Chondrocyte (in vitro differentiated cells): ENCODE data around the gene AKAP1. TPM values are rescaled to one million over a fixed set of nuclear protein-coding genes. Genes with fewer than 3 reads are reported as not detected.

Experiments
- DNase-seq: peaks from one replicate; pipeline ENCODE4 v3.0.0; 2021; ENCODE audit warnings: mixed read lengths, low spot score
- H3K27ac Mint-ChIP-seq: one replicate; pipeline ENCODE4 v1.8.0; 2021; ENCODE audit warnings: mild to moderate bottlenecking, moderate library complexity, mixed read lengths; ENCODE audit not compliant: unreplicated experiment
- H3K27me3 Mint-ChIP-seq: 2 replicates; pipeline ENCODE4 v1.8.0; 2021; ENCODE audit warnings: low read depth, mixed read lengths
- H3K36me3 Mint-ChIP-seq: 2 replicates; pipeline ENCODE4 v1.8.0; 2021; ENCODE audit warnings: low read depth, mixed read lengths
- H3K4me1 Mint-ChIP-seq: 2 replicates; pipeline ENCODE4 v1.8.0; 2021; ENCODE audit warnings: low read depth, mild to moderate bottlenecking, mixed read lengths
- H3K4me3 Mint-ChIP-seq: one replicate; pipeline ENCODE4 v1.8.0; 2021; ENCODE audit warnings: mild to moderate bottlenecking, moderate library complexity, mixed read lengths; ENCODE audit not compliant: unreplicated experiment
- H3K9me3 Mint-ChIP-seq: 2 replicates; pipeline ENCODE4 v1.8.0; 2021; ENCODE audit warnings: low read depth, mixed read lengths
- CTCF ChIP-seq: fragments of 200-600 bp; sonication (generic); IDR thresholded peaks from 2 replicates; pipeline ENCODE4 v1.5.0; 2021; ENCODE audit warnings: antibody characterized with exemption, mild to moderate bottlenecking, moderate library complexity
- total RNA-seq: library from RNA; stranded (reverse); gene quantifications from 3 replicates; pipeline ENCODE4 v1.2.1, GENCODE V29; 2021

The AKAP1 gene
- total RNA-seq, 1 donor from 2014 or later = 14.8 TPM

- Mint-ChIP-seq H3K4me1 (no peaks in the 10 kb centered on the region), H3K9me3 (no peaks in the 10 kb centered on the region), H3K36me3 (no peaks in the 10 kb centered on the region), H3K27me3 (peaks cover 12% of the 10 kb centered on the region), H3K27ac (no peak overlapping the region), H3K4me3 (no peak overlapping the region)
- no peak for TF ChIP-seq CTCF
- DNase-seq = no peak
Measured at GRCh38 chr17:57048096-57048495, 37.0 kb upstream of the AKAP1 start.

- TF ChIP-seq CTCF = no peak
- DNase-seq = no peak
- Mint-ChIP-seq H3K4me1 (no peaks in the 10 kb centered on the region), H3K27me3 (peaks cover 7% of the 10 kb centered on the region), H3K4me3 (no peak overlapping the region), H3K9me3 (no peaks in the 10 kb centered on the region), H3K27ac (no peak overlapping the region), H3K36me3 (no peaks in the 10 kb centered on the region)
Measured at GRCh38 chr17:57050306-57050705, 34.7 kb upstream of the AKAP1 start.

- H3K4me3 Mint-ChIP-seq = no peak overlapping the region
- peaks cover 7% of the 10 kb centered on the region for H3K27me3 Mint-ChIP-seq
- no peaks in the 10 kb centered on the region for H3K4me1 Mint-ChIP-seq
- no peak for TF ChIP-seq CTCF
- no peak overlapping the region for H3K27ac Mint-ChIP-seq
- no peaks in the 10 kb centered on the region for H3K9me3 Mint-ChIP-seq
- no peaks in the 10 kb centered on the region for H3K36me3 Mint-ChIP-seq
- DNase-seq = no peak
Measured at GRCh38 chr17:57051886-57052361, 33.1 kb upstream of the AKAP1 start.

- Mint-ChIP-seq H3K4me1 (no peaks in the 10 kb centered on the region), H3K4me3 (no peak overlapping the region), H3K27me3 (peaks cover 9% of the 10 kb centered on the region), H3K36me3 (no peaks in the 10 kb centered on the region), H3K9me3 (no peaks in the 10 kb centered on the region), H3K27ac (no peak overlapping the region)
- no peak for TF ChIP-seq CTCF
- no peak for DNase-seq
Measured at GRCh38 chr17:57062865-57063264, 22.2 kb upstream of the AKAP1 start.

GRCh38 chr17:57067162-57067561, 17.9 kb upstream of the AKAP1 start:
- no peaks in the 10 kb centered on the region for H3K36me3 Mint-ChIP-seq
- H3K4me3 Mint-ChIP-seq = no peak overlapping the region
- H3K9me3 Mint-ChIP-seq = no peaks in the 10 kb centered on the region
- TF ChIP-seq CTCF = no peak
- DNase-seq = no peak
- no peak overlapping the region for H3K27ac Mint-ChIP-seq
- H3K4me1 Mint-ChIP-seq = peaks cover under 1% of the 10 kb centered on the region
- peaks cover 9% of the 10 kb centered on the region for H3K27me3 Mint-ChIP-seq
